ENCODE measurements around the gene PDZD2.

- TF ChIP-seq EZH2phosphoT487 (IDR thresholded peaks at IDR 0.05; ENCODE audit: insufficient read depth, low read depth) = no peak
- no peak for TF ChIP-seq EZH2 (IDR thresholded peaks at IDR 0.05; ENCODE audit: insufficient read depth, poor library complexity, severe bottlenecking)
Observed at GRCh38 chr5:32000731-32001130, 361.8 kb downstream of the PDZD2 start.
